ENCODE data around the gene FAM117A.

DNA sequence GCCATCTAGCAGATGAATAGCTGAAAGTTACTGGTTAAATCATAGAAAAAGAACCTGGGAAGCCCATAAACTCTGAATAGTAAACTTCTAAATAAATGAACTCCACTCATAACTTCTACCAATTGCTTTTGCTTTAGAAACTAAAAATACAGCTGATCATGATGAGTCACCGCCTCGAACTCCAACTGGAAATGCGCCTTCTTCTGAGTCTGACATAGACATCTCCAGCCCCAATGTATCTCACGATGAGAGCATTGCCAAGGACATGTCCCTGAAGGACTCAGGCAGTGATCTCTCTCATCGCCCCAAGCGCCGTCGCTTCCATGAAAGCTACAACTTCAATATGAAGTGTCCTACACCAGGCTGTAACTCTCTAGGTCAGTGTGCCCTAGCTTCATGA is 34.3 kb upstream of the FAM117A start:
- TF ChIP-seq CREB1 (IDR thresholded peaks at IDR 0.05) = no peak
- TF ChIP-seq, protein P1, sequence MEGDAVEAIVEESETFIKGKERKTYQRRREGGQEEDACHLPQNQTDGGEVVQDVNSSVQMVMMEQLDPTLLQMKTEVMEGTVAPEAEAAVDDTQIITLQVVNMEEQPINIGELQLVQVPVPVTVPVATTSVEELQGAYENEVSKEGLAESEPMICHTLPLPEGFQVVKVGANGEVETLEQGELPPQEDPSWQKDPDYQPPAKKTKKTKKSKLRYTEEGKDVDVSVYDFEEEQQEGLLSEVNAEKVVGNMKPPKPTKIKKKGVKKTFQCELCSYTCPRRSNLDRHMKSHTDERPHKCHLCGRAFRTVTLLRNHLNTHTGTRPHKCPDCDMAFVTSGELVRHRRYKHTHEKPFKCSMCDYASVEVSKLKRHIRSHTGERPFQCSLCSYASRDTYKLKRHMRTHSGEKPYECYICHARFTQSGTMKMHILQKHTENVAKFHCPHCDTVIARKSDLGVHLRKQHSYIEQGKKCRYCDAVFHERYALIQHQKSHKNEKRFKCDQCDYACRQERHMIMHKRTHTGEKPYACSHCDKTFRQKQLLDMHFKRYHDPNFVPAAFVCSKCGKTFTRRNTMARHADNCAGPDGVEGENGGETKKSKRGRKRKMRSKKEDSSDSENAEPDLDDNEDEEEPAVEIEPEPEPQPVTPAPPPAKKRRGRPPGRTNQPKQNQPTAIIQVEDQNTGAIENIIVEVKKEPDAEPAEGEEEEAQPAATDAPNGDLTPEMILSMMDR (IDR thresholded peaks at IDR 0.05; ENCODE audit: control extremely low read depth in 1 of 3, insufficient read depth in 1 of 3, low read depth in 1 of 3, low read length in 3 of 3) = no peak
- TF ChIP-seq RAD21 (IDR thresholded peaks at IDR 0.05 in 1 of 2, conservative IDR thresholded peaks at IDR 0.05 in 1 of 2; ENCODE audit: low read depth in 2 of 2, low read length in 2 of 2) = no peak
- no peak for TF ChIP-seq EGR1 (IDR thresholded peaks at IDR 0.05; ENCODE audit: borderline replicate concordance, low read depth, low read length)
- TF ChIP-seq SP2 (IDR thresholded peaks at IDR 0.05; ENCODE audit: low read length) = no peak
- no peak for TF ChIP-seq CBX5 (IDR thresholded peaks at IDR 0.05; ENCODE audit: low read depth, low read length)
- TF ChIP-seq POLR2AphosphoS5 (IDR thresholded peaks at IDR 0.05; ENCODE audit: low read depth, low read length) = no peak
- no peak for TF ChIP-seq RXRA (IDR thresholded peaks at IDR 0.05; ENCODE audit: insufficient read depth, low read depth, low read length)
- no peak for TF ChIP-seq EZH2 (IDR thresholded peaks at IDR 0.05; ENCODE audit: low read depth, low read length, severe bottlenecking)
- TF ChIP-seq JUN (IDR thresholded peaks at IDR 0.05; ENCODE audit: low read depth, low read length) = no peak
- TF ChIP-seq CEBPB (IDR thresholded peaks at IDR 0.05; ENCODE audit: low read depth, low read length) = no peak
- TF ChIP-seq KDM1A (IDR thresholded peaks at IDR 0.05; ENCODE audit: borderline replicate concordance, low read length) = no peak
- no peak for TF ChIP-seq CHD2 (IDR thresholded peaks at IDR 0.05; ENCODE audit: low read length)

Measured in H1 (cell line).